Breast epithelium (tissue), 4 donors: ENCODE results near the gene TINAG. TPM values are rescaled to one million over a fixed set of nuclear protein-coding genes. Genes with fewer than 3 reads are reported as not detected.

Experiments
- DNase-seq, 2 donors: peaks; one replicate each; pipeline ENCODE4 v3.0.0-alpha.2; 2019; ENCODE audit warnings: low spot score in 2 of 2
- H3K27ac ChIP-seq, 2 donors: fragments of 200-600 bp; sonication (generic) in 1 of 2; one replicate each; pipeline ENCODE4 v1.5.1; 2016 to 2019; ENCODE audit warnings: mild to moderate bottlenecking in 1 of 2
- H3K27me3 ChIP-seq, 2 donors: fragments of 200-600 bp; sonication (generic) in 1 of 2; one replicate each; pipeline versions ENCODE4 v1.5.1 to v1.6.0; 2017 to 2019; ENCODE audit warnings: control low read depth in 1 of 2, mild to moderate bottlenecking in 1 of 2
- H3K36me3 ChIP-seq: fragments of 200-600 bp; one replicate; pipeline ENCODE4 v1.5.1; 2019
- H3K4me1 ChIP-seq, 2 donors: fragments of 200-600 bp; sonication (generic); one replicate each; pipeline ENCODE4 v1.5.1; 2016 to 2019; ENCODE audit warnings: control low read depth in 1 of 2
- H3K4me3 ChIP-seq, 3 donors: fragments of 200-600 bp; sonication (generic); 1 replicate in 2 of 3; 2 replicates in 1 of 3; pipeline ENCODE4 v1.5.1; 2016 to 2019; ENCODE audit warnings: mild to moderate bottlenecking in 3 of 3, moderate library complexity in 2 of 3
- H3K9me3 ChIP-seq, 2 donors: fragments of 200-600 bp; sonication (generic) in 1 of 2; one replicate each; pipeline ENCODE4 v1.5.1; 2016 to 2019; ENCODE audit warnings: control low read depth in 1 of 2
- POLR2A ChIP-seq: fragments of 450-650 bp; IDR thresholded peaks from one replicate; pipeline ENCODE4 v1.6.1; 2016; ENCODE audit warnings: antibody characterized with exemption, mild to moderate bottlenecking, moderate library complexity
- POLR2AphosphoS5 ChIP-seq, 3 donors: sonication (generic); formaldehyde crosslinking; IDR thresholded peaks; one replicate each; pipeline ENCODE4 v1.6.1; 2017; ENCODE audit warnings: antibody characterized with exemption in 3 of 3
- intact Hi-C: fragments of 100-400 bp; cut with DNase I; formaldehyde crosslinking; loops from one replicate; pipeline ENCODE4 v1.15.1; 2023; ENCODE audit warnings: low total_unique reads
- total RNA-seq, 3 donors: library from RNA; depleted of rRNA; stranded (reverse); fragments of >200 nt; gene quantifications; one replicate each; pipeline ENCODE4 v1.1.0, GENCODE V29; 2016
- TF ChIP-seq, protein P1 (sequence below), 3 donors: fragments of 450-650 bp; IDR thresholded peaks; one replicate each; pipeline ENCODE4 v1.5.1; 2016 to 2017; ENCODE audit warnings: antibody characterized with exemption in 3 of 3, mild to moderate bottlenecking in 3 of 3, moderate library complexity in 3 of 3

Gene TINAG
- total RNA-seq, 3 donors from 2014 or later: not detected

DNA sequence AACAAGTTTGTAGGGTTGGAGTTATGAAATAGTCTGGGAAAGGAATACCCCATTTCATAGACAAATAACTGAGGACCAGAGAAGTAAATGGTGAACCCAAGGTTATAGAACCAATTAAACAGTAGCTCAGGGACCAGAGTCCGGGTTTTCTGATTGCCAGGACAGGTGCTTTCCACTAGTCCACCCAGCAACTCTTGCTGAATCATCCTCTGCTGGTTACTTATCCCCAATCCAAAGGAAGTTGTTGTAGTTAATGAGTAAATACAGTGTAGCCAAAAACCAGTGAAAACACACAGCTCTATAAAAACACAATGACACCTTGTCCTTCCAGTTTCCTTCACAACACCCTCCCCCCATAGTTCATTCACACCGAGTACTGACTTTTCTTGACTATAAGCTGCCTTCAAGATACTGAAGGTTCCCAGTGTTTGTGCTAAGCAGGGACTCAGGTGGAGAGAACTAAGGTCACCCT, 766 bp upstream of the TINAG start:
- Histone ChIP-seq H3K4me1 (no peaks in the 10 kb centered on the region), H3K27ac (no peak overlapping the region), H3K27me3 (no peaks in the 10 kb centered on the region), H3K4me3 (no peak overlapping the region), H3K36me3 (no peaks in the 10 kb centered on the region), H3K9me3 (no peaks in the 10 kb centered on the region)
- DNase-seq: no peak
- intact Hi-C loops: no loop called here
- TF ChIP-seq, protein P1, sequence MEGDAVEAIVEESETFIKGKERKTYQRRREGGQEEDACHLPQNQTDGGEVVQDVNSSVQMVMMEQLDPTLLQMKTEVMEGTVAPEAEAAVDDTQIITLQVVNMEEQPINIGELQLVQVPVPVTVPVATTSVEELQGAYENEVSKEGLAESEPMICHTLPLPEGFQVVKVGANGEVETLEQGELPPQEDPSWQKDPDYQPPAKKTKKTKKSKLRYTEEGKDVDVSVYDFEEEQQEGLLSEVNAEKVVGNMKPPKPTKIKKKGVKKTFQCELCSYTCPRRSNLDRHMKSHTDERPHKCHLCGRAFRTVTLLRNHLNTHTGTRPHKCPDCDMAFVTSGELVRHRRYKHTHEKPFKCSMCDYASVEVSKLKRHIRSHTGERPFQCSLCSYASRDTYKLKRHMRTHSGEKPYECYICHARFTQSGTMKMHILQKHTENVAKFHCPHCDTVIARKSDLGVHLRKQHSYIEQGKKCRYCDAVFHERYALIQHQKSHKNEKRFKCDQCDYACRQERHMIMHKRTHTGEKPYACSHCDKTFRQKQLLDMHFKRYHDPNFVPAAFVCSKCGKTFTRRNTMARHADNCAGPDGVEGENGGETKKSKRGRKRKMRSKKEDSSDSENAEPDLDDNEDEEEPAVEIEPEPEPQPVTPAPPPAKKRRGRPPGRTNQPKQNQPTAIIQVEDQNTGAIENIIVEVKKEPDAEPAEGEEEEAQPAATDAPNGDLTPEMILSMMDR (IDR thresholded peaks at IDR 0.05): no peak
- no peak for TF ChIP-seq POLR2AphosphoS5 (IDR thresholded peaks at IDR 0.05)
- no peak for TF ChIP-seq POLR2A

- H3K36me3 ChIP-seq: no peaks in the 10 kb centered on the region
- H3K9me3 ChIP-seq: no peaks in the 10 kb centered on the region
- H3K4me3 ChIP-seq: no peak overlapping the region
- DNase-seq: no peak
- H3K27me3 ChIP-seq: no peaks in the 10 kb centered on the region
- intact Hi-C loops: no loop called here
- no peak overlapping the region for H3K27ac ChIP-seq
- TF ChIP-seq POLR2AphosphoS5 (IDR thresholded peaks at IDR 0.05) (no peak), POLR2A (no peak)
- TF ChIP-seq, protein P1 (IDR thresholded peaks at IDR 0.05): no peak
- H3K4me1 ChIP-seq: no peaks in the 10 kb centered on the region
These were observed 710 bp downstream of the TINAG start for GRCh38 chr6:54308986-54309315.

DNA sequence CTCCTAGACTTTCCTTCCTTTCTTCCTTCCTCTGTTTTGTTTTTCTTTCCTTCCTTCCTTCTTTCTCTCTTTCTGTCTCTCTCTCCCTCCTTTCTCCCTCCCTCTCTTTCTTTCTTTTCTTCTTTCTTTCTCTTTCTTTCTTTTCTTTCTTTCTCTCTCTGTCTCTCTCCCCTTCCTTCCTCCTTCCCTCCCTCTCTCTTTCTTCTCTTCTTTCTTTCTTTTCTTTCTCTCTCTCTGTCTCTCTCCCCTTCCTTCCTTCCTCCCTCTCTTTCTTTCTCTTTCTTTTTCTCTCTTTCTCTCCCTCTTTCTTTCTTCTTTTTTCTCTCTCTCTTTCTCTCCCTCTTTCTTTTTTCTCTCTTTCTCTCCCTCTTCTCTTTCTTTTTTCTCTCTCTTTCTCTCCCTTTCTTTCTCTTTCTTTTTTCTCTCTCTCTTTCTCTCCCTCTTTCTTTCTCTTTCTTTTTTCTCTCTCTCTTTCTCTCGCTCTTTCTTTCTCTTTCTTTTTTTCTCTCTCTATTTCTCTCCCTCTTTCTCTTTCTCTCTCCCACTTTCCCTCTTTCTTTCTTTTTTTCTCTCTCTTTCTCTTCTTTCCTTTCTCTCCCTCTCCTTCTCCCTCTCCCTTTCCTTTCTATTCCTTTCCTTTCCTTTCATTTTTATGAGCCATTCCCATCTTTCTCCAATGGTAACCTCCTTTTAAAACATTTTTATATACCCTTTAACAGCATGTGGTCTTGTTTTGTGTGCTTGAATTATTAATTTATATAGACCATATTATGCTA, 2.3 kb downstream of the TINAG start:
- H3K4me1 ChIP-seq: no peaks in the 10 kb centered on the region
- no peak for DNase-seq
- H3K9me3 ChIP-seq: no peaks in the 10 kb centered on the region
- no peak overlapping the region for H3K4me3 ChIP-seq
- no peaks in the 10 kb centered on the region for H3K36me3 ChIP-seq
- no peak for TF ChIP-seq POLR2A
- TF ChIP-seq, protein P1 (IDR thresholded peaks at IDR 0.05): no peak
- no peak for TF ChIP-seq POLR2AphosphoS5 (IDR thresholded peaks at IDR 0.05)
- H3K27me3 ChIP-seq: no peaks in the 10 kb centered on the region
- no peak overlapping the region for H3K27ac ChIP-seq
- intact Hi-C loops: no loop called here

GRCh38 chr6:54315656-54316055, 7.4 kb downstream of the TINAG start:
- Histone ChIP-seq H3K36me3 (no peaks in the 10 kb centered on the region), H3K27ac (no peak overlapping the region), H3K4me1 (no peaks in the 10 kb centered on the region), H3K4me3 (no peak overlapping the region), H3K27me3 (no peaks in the 10 kb centered on the region), H3K9me3 (no peaks in the 10 kb centered on the region)
- no peak for DNase-seq
- TF ChIP-seq POLR2A (no peak), POLR2AphosphoS5 (IDR thresholded peaks at IDR 0.05) (no peak)
- TF ChIP-seq, protein P1 (IDR thresholded peaks at IDR 0.05): no peak
- intact Hi-C loops: no loop called here

- Histone ChIP-seq H3K27me3 (no peaks in the 10 kb centered on the region), H3K4me1 (no peaks in the 10 kb centered on the region), H3K27ac (no peak overlapping the region), H3K4me3 (no peak overlapping the region), H3K9me3 (no peaks in the 10 kb centered on the region), H3K36me3 (no peaks in the 10 kb centered on the region)
- no peak for DNase-seq
- intact Hi-C loops: no loop called here
- no peak for TF ChIP-seq POLR2AphosphoS5 (IDR thresholded peaks at IDR 0.05)
- TF ChIP-seq, protein P1 (IDR thresholded peaks at IDR 0.05): no peak
- TF ChIP-seq POLR2A: no peak
These were observed 12.6 kb downstream of the TINAG start for GRCh38 chr6:54320871-54321270.
